DOHH2 (cell line): ENCODE measurements around the gene JUNB.

ENCODE experiments used
- CTCF ChIP-seq: fragments of 200-600 bp; sonication (generic); IDR thresholded peaks from one replicate; pipeline ENCODE4 v1.5.1; 2014; ENCODE audit warnings: antibody characterized with exemption, mild to moderate bottlenecking, low read depth, low read length; ENCODE audit not compliant: poor library complexity, severe bottlenecking
- EZH2phosphoT487 ChIP-seq: fragments of 200-600 bp; sonication (generic); IDR thresholded peaks from 2 replicates; pipeline ENCODE4 v1.6.1; 2017; ENCODE audit warnings: borderline replicate concordance, mild to moderate bottlenecking, antibody characterized with exemption, low read length, moderate library complexity, mixed read lengths

- TF ChIP-seq CTCF (no peak), EZH2phosphoT487 (no peak)
These were observed 500 bp upstream of the JUNB start for GRCh38 chr19:12790628-12791344.
